ENCODE data around the gene GRK7.

Gene GRK7

DNA sequence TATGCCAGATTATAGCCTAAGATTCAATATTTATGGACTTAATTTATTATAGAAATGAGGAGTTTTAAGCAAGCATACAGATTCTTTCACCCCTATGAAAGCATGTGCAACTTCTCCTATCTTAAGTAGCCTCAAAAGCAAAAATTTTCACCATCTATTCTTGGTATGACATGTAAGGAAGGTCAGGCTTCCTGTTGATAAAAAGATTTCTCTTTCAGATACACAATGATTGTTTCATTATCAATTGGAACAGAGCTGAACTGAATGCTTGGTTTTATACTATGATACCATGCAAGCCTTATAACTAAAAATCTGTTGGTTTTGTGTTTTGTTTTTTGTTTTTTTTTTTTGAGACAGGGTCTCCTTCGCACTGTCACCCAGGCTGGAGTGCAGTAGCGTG lies 3.9 kb downstream of the GRK7 start:
- DNase-seq (ENCODE audit: low read depth), result no peak
- H3K4me3 ChIP-seq (ENCODE audit: control insufficient read depth, low read depth, low read length), result no peak overlapping the region
- TF ChIP-seq CTCF (conservative IDR thresholded peaks at IDR 0.05; ENCODE audit: control insufficient read depth, insufficient read depth, low read depth, low read length), result no peak

GRCh38 chr3:141769221-141769894 lies 6.2 kb downstream of the GRK7 start:
- no peak for TF ChIP-seq CTCF (conservative IDR thresholded peaks at IDR 0.05; ENCODE audit: control insufficient read depth, insufficient read depth, low read depth, low read length)
- no peak overlapping the region for H3K4me3 ChIP-seq (ENCODE audit: control insufficient read depth, low read depth, low read length)
- DNase-seq (ENCODE audit: low read depth), result peak; percentile 10

GRCh38 chr3:141773676-141774075 lies 10.5 kb downstream of the GRK7 start:
- no peak for TF ChIP-seq CTCF (conservative IDR thresholded peaks at IDR 0.05; ENCODE audit: control insufficient read depth, insufficient read depth, low read depth, low read length)
- no peak overlapping the region for H3K4me3 ChIP-seq (ENCODE audit: control insufficient read depth, low read depth, low read length)
- no peak for DNase-seq (ENCODE audit: low read depth)

- no peak for DNase-seq (ENCODE audit: low read depth)
- H3K4me3 ChIP-seq (ENCODE audit: control insufficient read depth, low read depth, low read length), result no peak overlapping the region
- no peak for TF ChIP-seq CTCF (conservative IDR thresholded peaks at IDR 0.05; ENCODE audit: control insufficient read depth, insufficient read depth, low read depth, low read length)
These were observed 13.2 kb downstream of the GRK7 start for GRCh38 chr3:141776376-141776775.

DNA sequence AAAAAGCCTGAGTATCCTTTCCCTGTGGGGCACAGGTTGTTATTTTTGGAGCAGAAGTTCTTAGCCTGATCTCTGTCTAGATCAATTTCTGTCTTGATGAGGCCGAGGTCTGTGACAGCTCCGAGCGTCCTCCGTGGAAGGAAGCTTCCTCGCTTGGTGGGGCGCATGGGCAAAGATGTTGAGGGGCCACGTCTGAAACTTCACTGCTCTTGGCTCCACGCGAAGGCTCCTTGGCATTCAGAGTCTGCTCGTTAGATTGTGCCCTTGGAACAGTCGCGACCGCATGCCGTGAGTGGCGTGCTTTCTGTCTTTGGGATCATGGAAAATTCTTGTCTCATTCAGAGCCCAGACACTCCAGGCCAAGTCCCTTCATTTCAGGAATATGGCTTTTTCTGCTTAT lies 13.7 kb downstream of the GRK7 start:
- DNase-seq (ENCODE audit: low read depth), result no peak
- no peak overlapping the region for H3K4me3 ChIP-seq (ENCODE audit: control insufficient read depth, low read depth, low read length)
- no peak for TF ChIP-seq CTCF (conservative IDR thresholded peaks at IDR 0.05; ENCODE audit: control insufficient read depth, insufficient read depth, low read depth, low read length)

GRCh38 chr3:141777957-141778813 lies 15.0 kb downstream of the GRK7 start:
- no peak overlapping the region for H3K4me3 ChIP-seq (ENCODE audit: control insufficient read depth, low read depth, low read length)
- no peak for DNase-seq (ENCODE audit: low read depth)
- no peak for TF ChIP-seq CTCF (conservative IDR thresholded peaks at IDR 0.05; ENCODE audit: control insufficient read depth, insufficient read depth, low read depth, low read length)
